NCI-H1092 treated with DMSO at 0.1 percent for 48 hours (cell line): Measurements from ENCODE around the gene AIP.

Experiments used
- DNase-seq: peaks from one replicate; lab custom pipeline; 2025; lab: John Stamatoyannopoulos, UW

Gene AIP

DNA sequence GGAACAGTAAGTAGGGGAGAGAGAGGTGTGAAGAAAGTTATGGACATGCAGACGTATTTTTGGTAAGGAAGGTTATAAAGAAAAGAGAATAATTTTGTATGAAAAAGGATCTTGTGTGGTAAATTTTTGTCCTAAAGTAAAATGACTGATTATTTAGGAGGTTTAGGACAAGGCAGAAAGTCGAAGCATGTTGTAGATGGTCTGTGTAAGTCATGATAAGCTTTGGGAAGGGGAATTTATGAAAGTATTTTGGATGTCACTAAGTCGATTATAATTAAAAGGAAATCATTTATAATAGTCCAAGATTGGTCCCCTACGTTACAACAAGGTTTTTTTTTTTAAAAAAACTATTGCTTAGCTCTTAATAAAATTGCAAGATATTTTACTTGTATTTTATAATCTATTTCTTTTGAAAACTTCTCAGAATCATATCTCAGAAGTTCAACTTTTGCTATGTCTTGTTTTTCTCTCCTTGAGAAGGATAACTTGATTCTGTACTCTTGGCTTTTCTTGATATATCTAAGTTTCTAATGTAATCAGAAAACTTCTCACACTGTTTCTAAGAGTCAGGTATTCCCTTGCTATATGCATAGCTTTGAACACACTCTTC lies 51.3 kb downstream of the AIP start:
- no peak for DNase-seq

DNA sequence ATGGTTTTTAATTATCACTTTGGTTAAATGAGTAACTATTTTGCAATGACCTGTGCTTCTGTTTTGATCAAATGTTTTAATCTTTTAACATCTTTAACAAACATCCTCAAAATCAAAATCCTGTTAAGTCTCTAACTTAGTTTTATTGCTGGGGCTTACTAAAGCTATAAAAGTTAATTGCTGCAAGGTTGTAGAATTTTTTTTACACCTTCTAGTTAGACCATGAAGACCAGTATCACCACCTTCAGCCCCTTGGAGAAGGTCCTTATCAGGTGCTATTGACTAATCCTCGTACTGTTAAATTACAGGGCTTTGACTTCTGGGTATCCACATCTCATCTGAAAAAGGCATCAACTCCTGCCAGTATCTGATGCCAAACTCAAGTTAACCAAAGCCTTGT lies 52.7 kb downstream of the AIP start:
- no peak for DNase-seq

DNA sequence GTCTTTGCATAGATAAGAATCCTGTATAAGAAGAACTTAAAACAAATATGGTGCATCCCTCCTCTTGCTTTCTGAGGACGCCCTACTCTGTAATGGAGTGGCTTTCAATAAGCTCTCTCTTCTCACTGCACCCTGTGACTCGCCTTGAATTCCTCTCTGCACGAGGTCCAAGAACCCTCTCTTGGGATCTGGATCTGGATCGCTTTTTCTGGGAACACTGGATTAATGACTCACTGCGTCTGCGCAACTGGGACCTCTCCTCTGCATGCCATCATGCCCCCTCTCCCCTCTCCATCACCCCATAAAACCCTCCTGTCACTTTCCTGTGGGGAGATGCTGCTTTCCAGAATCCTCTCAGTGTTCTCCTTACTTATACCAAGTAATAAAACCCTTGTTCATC lies 55.5 kb downstream of the AIP start:
- DNase-seq, result no peak

DNA sequence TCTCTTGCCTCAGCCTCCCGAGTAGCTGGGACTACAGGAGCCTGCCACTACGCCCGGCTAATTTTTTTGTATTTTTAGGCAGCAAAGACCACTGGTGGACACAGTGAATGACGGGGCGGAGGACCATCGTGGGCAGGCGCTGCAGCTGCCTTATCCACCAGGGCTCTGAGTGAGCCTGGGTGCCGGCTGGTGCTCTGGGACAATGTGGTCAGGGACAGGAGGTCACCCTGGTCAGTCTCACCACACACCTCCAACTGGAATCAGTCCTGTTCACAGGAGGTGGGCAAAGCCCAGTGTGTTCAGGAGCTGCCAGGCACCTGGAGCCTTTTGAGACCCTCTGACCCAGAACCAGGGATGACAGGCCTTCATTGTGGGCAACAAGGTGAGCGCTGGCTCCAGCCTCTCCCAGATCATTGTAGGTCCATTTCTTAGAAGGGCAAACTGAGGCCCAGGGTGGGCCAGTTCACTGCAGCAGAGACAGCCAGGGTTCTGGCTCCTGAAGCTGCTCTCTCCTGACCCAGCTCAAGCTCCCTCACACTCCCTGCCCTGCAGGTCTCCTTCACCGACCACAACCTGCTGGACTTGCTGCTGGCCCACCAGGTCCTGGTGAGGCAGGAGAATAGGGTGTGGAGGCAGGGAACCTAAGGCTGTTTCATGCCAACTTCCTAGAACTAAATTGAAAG lies 56.1 kb downstream of the AIP start:
- DNase-seq, result no peak

DNA sequence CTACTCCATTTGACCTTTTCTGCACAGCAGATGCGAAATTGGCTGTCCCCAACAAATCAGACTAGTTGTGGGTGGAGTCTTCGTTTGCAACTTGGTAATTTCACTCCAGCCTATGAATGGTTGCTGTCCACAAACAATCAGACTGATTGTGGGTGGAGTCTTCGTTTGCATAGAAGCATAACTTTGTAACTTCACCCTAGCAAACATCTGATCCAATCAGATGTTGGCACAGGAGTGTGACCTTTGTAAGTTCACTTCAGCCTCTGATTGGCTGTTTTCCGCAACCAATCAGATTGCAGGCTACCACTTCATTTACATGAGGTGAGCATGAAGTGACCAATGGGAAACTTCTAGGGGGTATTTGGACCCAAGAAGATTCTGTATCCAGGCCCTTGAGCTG lies 56.7 kb downstream of the AIP start:
- no peak for DNase-seq
